ENCODE results near the gene MRFAP1. TPM values are rescaled to one million over a fixed set of nuclear protein-coding genes. Genes with fewer than 3 reads are reported as not detected.

Gene MRFAP1
- total RNA-seq, 1 donor: 94.1 TPM

DNA sequence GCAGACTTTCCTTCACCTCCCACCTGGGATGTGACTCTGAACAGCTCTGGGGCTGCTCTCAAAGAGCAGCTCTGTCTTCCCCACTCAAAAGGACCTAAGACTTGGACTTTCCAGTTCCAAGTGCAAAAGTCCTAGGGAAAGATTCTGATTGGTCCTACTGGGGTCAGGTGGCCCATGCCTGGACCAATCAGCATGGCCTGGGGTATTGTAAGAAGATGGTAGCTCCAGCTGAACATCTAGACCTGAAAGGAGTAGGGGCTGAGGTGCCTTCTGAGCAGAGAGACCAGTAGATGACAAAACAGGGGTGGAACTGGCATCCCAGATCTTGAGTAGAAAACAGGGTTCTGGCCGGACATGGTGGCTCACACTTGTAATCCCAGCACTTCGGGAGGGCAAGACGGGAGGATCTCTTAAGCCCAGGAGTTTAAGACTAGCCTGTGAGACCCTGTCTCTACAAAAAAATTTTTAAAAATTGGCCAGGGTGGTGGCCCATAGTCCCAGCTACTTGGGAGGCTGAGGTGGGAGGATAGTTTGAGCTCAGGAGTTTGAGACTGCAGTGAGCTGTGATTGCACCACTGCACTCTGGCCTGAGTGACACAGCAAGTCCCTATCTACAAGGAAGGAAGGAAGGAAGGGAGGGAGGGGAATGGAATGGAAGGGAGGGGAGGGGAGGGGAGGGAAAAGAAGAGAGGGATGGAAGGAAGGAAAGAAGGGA, 27.4 kb upstream of the MRFAP1 start:
- TF ChIP-seq CTCF (IDR thresholded peaks at IDR 0.05; ENCODE audit: extremely low read depth, low read depth, low read length): no peak
- Histone ChIP-seq H3K36me3 (ENCODE audit: insufficient read depth, low read length) (peaks cover 12% of the 10 kb centered on the region), H3K9me3 (ENCODE audit: low read depth, low read length) (no peaks in the 10 kb centered on the region), H4K20me1 (ENCODE audit: insufficient read depth, low read length) (no peaks in the 10 kb centered on the region), H3K79me2 (ENCODE audit: insufficient read depth, low read length) (no peaks in the 10 kb centered on the region), H2AFZ (ENCODE audit: low read length) (no peak overlapping the region), H3K4me1 (ENCODE audit: insufficient read depth, low read length) (no peaks in the 10 kb centered on the region), H3K4me3 (ENCODE audit: insufficient read depth, low read length) (no peak overlapping the region), H3K27ac (ENCODE audit: low read depth, low read length) (no peak overlapping the region), H3K4me2 (ENCODE audit: insufficient read depth, low read length) (no peak overlapping the region), H3K27me3 (ENCODE audit: insufficient read depth, low read length) (no peaks in the 10 kb centered on the region)
- DNase-seq (ENCODE audit: insufficient read length, low spot score, missing footprints): peak; percentile 66

DNA sequence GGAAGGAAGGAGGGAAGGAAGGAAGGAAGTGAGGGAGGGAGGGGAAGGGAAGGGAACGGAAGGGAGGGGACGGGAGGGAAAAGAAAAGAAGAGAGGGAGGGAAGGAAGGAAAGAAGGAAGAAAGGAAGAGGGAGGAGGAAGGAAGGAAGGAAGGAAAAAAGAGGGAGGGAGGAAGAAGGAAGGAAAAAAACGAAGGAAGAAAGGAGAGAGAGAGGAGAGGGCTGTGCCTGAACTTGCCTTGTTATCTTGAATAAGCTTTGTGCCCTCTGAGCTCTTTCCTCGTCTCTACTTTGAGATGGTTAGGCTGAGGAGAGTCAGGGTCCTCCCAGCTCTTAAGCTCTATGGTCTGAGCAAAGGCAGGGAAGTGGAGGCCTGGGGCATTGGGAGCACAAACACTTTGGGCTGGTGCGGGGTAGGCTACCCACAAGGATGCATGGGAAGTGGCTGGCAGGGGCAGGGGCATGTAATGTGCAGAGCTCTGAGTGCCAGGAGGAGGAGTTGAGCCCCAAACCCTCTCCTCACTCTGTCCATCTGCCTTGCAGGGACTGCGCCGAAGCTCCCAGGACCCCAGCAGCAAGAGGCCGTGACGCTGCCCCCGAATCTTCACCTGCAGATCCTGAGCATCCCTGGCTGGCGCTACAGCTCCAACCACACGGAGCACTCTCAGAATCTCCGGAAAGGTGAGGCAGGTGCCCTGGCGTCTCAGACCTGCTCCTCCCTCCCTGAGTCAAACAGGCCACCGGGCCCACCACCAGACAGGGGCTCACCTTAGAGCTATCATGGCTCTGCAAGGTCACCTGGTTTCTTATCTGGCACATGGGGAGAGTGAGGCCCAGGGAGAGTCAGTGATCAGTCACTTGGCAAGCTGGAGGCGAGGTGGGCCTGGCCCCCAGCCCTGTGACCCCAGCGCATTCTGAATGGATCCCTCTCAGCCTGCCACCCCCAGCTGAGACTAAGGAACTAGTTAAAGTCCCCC, 26.5 kb upstream of the MRFAP1 start:
- TF ChIP-seq CTCF (IDR thresholded peaks at IDR 0.05; ENCODE audit: extremely low read depth, low read depth, low read length): no peak
- Histone ChIP-seq H3K27me3 (ENCODE audit: insufficient read depth, low read length) (no peaks in the 10 kb centered on the region), H3K4me3 (ENCODE audit: insufficient read depth, low read length) (no peak overlapping the region), H3K9me3 (ENCODE audit: low read depth, low read length) (no peaks in the 10 kb centered on the region), H3K79me2 (ENCODE audit: insufficient read depth, low read length) (no peaks in the 10 kb centered on the region), H3K27ac (ENCODE audit: low read depth, low read length) (no peak overlapping the region), H3K4me1 (ENCODE audit: insufficient read depth, low read length) (no peaks in the 10 kb centered on the region), H4K20me1 (ENCODE audit: insufficient read depth, low read length) (no peaks in the 10 kb centered on the region), H3K4me2 (ENCODE audit: insufficient read depth, low read length) (no peak overlapping the region), H2AFZ (ENCODE audit: low read length) (no peak overlapping the region), H3K36me3 (ENCODE audit: insufficient read depth, low read length) (peaks cover 12% of the 10 kb centered on the region)
- DNase-seq (ENCODE audit: insufficient read length, low spot score, missing footprints): peak; percentile 85

GRCh38 chr4:6614701-6615230, 25.7 kb upstream of the MRFAP1 start:
- Histone ChIP-seq H3K4me1 (ENCODE audit: insufficient read depth, low read length) (no peaks in the 10 kb centered on the region), H3K4me2 (ENCODE audit: insufficient read depth, low read length) (no peak overlapping the region), H2AFZ (ENCODE audit: low read length) (no peak overlapping the region), H3K36me3 (ENCODE audit: insufficient read depth, low read length) (peaks cover 8% of the 10 kb centered on the region), H4K20me1 (ENCODE audit: insufficient read depth, low read length) (no peaks in the 10 kb centered on the region), H3K27ac (ENCODE audit: low read depth, low read length) (no peak overlapping the region), H3K27me3 (ENCODE audit: insufficient read depth, low read length) (no peaks in the 10 kb centered on the region), H3K79me2 (ENCODE audit: insufficient read depth, low read length) (no peaks in the 10 kb centered on the region), H3K4me3 (ENCODE audit: insufficient read depth, low read length) (no peak overlapping the region), H3K9me3 (ENCODE audit: low read depth, low read length) (no peaks in the 10 kb centered on the region)
- DNase-seq (ENCODE audit: insufficient read length, low spot score, missing footprints): peak; percentile 32
- TF ChIP-seq CTCF (IDR thresholded peaks at IDR 0.05; ENCODE audit: extremely low read depth, low read depth, low read length): no peak

All from osteoblast (primary cell).